ENCODE data around the gene MCCC2.
"Not testable (repeated sequence)": the region's sequence is repeated elsewhere in the genome, so short reads cannot be mapped to it uniquely, and the experiment has no call there.

Gene MCCC2

GRCh38 chr5:71663191-71663969 is 76.2 kb downstream of the MCCC2 start:
- DNase-seq (ENCODE audit: low spot score), result no peak

GRCh38 chr5:71664615-71665014 is 77.5 kb downstream of the MCCC2 start:
- DNase-seq (ENCODE audit: low spot score), result not testable (repeated sequence)

GRCh38 chr5:71666321-71666720 is 79.2 kb downstream of the MCCC2 start:
- no peak for DNase-seq (ENCODE audit: low spot score)

GRCh38 chr5:71677977-71678376 is 90.8 kb downstream of the MCCC2 start:
- no peak for DNase-seq (ENCODE audit: low spot score)

GRCh38 chr5:71679714-71680113 is 92.6 kb downstream of the MCCC2 start:
- DNase-seq (ENCODE audit: low spot score), result no peak

GRCh38 chr5:71680510-71680909 is 93.4 kb downstream of the MCCC2 start:
- DNase-seq (ENCODE audit: low spot score), result no peak

- no peak for DNase-seq (ENCODE audit: low spot score)
These were observed 94.2 kb downstream of the MCCC2 start for GRCh38 chr5:71681296-71681695.

- DNase-seq (ENCODE audit: low spot score), result no peak
These were observed 97.2 kb downstream of the MCCC2 start for GRCh38 chr5:71684309-71684708.

- no peak for DNase-seq (ENCODE audit: low spot score)
These were observed 106.8 kb downstream of the MCCC2 start for GRCh38 chr5:71693828-71694427.

GRCh38 chr5:71695071-71695470 is 107.9 kb downstream of the MCCC2 start:
- no peak for DNase-seq (ENCODE audit: low spot score)

GRCh38 chr5:71695595-71695994 is 108.5 kb downstream of the MCCC2 start:
- DNase-seq (ENCODE audit: low spot score), result no peak

GRCh38 chr5:71697967-71698366 is 110.8 kb downstream of the MCCC2 start:
- no peak for DNase-seq (ENCODE audit: low spot score)

GRCh38 chr5:71699233-71699632 is 112.1 kb downstream of the MCCC2 start:
- no peak for DNase-seq (ENCODE audit: low spot score)

- no peak for DNase-seq (ENCODE audit: low spot score)
These were observed 112.6 kb downstream of the MCCC2 start for GRCh38 chr5:71699751-71700150.

- no peak for DNase-seq (ENCODE audit: low spot score)
These were observed 113.7 kb downstream of the MCCC2 start for GRCh38 chr5:71700803-71701202.

- no peak for DNase-seq (ENCODE audit: low spot score)
These were observed 114.3 kb downstream of the MCCC2 start for GRCh38 chr5:71701407-71701806.

GRCh38 chr5:71703941-71704340 is 116.8 kb downstream of the MCCC2 start:
- no peak for DNase-seq (ENCODE audit: low spot score)

- DNase-seq (ENCODE audit: low spot score), result no peak
These were observed 118.3 kb downstream of the MCCC2 start for GRCh38 chr5:71705421-71705820.

GRCh38 chr5:71706906-71707305 is 119.8 kb downstream of the MCCC2 start:
- no peak for DNase-seq (ENCODE audit: low spot score)

Data from COLO829 (cell line).